ENCODE measurements around the gene MYBPC3.

Gene MYBPC3

GRCh38 chr11:47352556-47352955 lies at the start of gene MYBPC3:
TSS of gene MYBPC3 (minus strand) at chr11:47352702. CDS start at chr11:47352647, 55 bp downstream.
- DNase-seq, result no peak

- no peak for DNase-seq
Observed at GRCh38 chr11:47400768-47401279, 48.3 kb upstream of the MYBPC3 start.

- DNase-seq, result no peak
Observed at GRCh38 chr11:47399860-47400767, 47.6 kb upstream of the MYBPC3 start.

GRCh38 chr11:47398551-47398950 lies 46.0 kb upstream of the MYBPC3 start:
- DNase-seq, result no peak

GRCh38 chr11:47398011-47398410 lies 45.5 kb upstream of the MYBPC3 start:
- no peak for DNase-seq

- DNase-seq, result no peak
Observed at GRCh38 chr11:47396049-47396320, 43.5 kb upstream of the MYBPC3 start.

- no peak for DNase-seq
Observed at GRCh38 chr11:47395223-47396048, 42.9 kb upstream of the MYBPC3 start.

- DNase-seq, result peak; percentile 13 to 61
Observed at GRCh38 chr11:47394322-47395222, 42.1 kb upstream of the MYBPC3 start.

GRCh38 chr11:47394050-47394321 lies 41.5 kb upstream of the MYBPC3 start:
- no peak for DNase-seq

- no peak for DNase-seq
Observed at GRCh38 chr11:47393163-47394049, 40.9 kb upstream of the MYBPC3 start.

- no peak for DNase-seq
Observed at GRCh38 chr11:47392546-47393162, 40.2 kb upstream of the MYBPC3 start.

GRCh38 chr11:47391711-47392432 lies 39.4 kb upstream of the MYBPC3 start:
- no peak for DNase-seq

- no peak for DNase-seq
Observed at GRCh38 chr11:47391077-47391583, 38.6 kb upstream of the MYBPC3 start.

GRCh38 chr11:47390422-47390760 lies 37.9 kb upstream of the MYBPC3 start:
- no peak for DNase-seq

GRCh38 chr11:47389577-47390421 lies 37.3 kb upstream of the MYBPC3 start:
- no peak for DNase-seq

- DNase-seq, result no peak
Observed at GRCh38 chr11:47388697-47389576, 36.4 kb upstream of the MYBPC3 start.

- DNase-seq, result no peak
Observed at GRCh38 chr11:47387944-47388696, 35.6 kb upstream of the MYBPC3 start.

GRCh38 chr11:47384498-47384897 lies 32.0 kb upstream of the MYBPC3 start:
- DNase-seq, result no peak
